ENCODE measurements around the gene FBXL7.

FBXL7 gene

DNA sequence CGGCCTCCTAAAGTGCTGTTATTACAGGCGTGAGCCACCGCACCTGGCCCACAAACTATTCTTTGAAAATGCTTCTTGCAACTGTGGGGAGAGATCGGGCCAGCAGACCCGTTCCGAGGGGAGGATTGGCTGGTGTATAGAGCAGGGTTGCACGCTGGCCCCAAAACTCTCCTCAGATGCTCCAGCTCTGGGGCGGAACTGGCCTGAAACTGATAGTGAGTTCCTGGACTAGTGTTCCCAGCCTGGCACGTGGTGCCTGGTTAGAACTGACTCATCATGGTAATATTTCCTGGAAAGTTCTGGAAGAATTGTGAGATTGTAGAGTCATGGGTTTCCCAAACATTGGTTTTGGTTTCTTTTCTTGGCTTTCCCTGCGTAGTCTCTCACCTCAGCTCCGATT, 120.5 kb downstream of the FBXL7 start:
- no peak for DNase-seq

- no peak for DNase-seq
Observed at GRCh38 chr5:15621094-15621493, 121.1 kb downstream of the FBXL7 start.

DNA sequence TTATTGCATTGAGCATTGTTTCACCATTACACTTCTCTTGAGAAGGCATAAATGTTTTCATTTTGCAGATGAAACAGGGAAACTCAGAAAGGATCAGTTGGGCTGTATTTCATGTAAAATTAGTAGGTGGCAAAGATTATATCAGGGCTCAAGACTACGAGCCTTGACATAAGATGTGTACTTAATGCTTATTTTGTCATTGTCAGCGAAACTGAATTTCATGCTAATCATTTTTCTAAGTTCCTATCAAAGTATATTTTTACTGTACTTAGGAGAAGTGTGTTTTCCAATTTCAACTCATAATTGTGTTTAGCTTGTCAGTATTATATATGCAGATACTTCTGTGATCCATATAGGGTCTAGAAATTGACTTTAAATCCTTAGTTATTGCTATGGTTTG, 123.8 kb downstream of the FBXL7 start:
- DNase-seq, result no peak

DNA sequence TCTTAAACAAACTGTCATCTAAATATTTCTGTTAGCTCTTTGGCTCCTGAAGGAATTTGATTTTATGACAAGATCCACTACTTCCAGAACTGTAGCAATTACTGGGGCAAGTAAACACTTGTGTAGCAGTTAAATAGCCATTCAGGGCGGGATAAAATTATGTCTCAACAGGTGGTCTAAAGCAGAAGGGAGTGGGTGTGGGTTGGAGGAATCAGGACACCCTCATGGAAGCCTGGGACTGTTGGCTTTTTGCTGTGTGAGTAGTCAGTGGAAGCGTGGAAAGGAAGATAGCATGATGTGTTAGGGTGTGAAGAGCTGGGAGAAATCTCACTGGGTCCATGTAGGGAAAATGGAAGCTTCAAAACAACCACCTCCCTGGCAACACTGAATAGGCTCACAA, 127.1 kb downstream of the FBXL7 start:
- no peak for DNase-seq

DNA sequence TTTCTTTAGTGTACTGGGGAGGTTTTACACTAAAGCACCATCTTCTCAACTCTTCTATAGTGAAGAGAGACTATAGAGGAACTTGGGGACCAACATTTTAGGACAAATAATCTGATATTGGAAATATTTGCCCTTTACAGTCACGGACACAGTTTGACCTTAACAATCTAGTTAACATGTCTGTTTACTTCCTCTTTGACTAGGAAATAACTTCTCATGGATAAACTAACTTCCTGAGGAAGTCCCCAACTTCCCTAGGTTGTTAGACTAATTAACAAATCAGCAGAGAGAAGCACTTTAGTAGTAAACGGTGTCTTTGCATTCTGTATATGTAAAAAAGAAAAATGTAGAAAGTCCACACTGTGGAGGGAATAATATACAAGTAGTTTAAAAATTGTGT, 127.7 kb downstream of the FBXL7 start:
- no peak for DNase-seq

- DNase-seq, result no peak
Observed at GRCh38 chr5:15630441-15630840, 130.5 kb downstream of the FBXL7 start.

DNA sequence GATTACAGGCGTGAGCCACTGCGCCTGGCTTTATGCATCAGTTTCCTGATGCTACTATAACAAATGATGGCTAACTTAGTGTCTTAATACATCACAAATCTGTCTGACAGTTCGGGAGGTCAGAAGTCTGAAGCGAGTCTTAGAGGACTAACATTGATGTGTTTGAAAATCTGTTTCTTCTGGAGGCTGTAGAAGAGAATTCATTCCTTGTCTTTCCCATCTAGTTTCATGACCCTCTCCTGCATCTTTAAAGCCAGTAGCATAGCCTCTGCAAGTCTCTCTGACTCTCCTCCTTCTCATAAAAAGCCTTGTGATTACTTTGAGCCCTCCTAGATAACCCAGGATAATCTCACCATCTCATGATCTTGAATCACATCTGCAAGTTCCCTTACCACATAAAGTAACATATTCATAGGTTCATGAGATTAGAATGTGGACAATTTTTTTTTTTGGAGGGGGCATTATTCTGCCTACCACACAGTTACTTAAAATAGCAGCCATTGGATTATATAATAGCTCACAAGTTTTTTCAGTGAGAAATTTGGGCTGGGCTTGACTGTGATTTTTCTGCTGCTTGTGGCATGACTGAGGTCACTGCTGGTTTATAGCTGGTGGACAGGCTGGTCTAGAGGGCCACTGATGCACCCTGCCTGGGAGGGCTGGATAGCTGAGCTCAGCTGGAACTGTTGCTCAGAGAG, 134.8 kb downstream of the FBXL7 start:
- DNase-seq, result no peak

DNA sequence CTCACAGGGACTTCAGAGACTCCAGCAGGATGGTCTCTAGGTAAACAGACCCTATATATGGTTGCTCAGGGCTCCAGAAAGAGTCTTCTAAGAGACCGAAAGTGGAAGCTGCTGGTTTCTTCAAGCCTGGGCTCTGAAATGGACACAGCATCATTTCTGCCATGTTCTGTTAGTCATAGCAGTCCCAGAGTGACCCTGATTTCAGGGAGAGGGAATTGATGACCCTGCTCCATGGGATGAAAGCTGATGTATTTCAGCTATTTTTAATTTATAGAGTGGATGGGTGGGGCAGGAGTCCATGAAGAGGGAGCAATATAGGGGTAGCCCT, 135.3 kb downstream of the FBXL7 start:
- no peak for DNase-seq

- no peak for DNase-seq
Observed at GRCh38 chr5:15637345-15637744, 137.4 kb downstream of the FBXL7 start.

GRCh38 chr5:15637886-15638285, 137.9 kb downstream of the FBXL7 start:
- DNase-seq, result no peak

DNA sequence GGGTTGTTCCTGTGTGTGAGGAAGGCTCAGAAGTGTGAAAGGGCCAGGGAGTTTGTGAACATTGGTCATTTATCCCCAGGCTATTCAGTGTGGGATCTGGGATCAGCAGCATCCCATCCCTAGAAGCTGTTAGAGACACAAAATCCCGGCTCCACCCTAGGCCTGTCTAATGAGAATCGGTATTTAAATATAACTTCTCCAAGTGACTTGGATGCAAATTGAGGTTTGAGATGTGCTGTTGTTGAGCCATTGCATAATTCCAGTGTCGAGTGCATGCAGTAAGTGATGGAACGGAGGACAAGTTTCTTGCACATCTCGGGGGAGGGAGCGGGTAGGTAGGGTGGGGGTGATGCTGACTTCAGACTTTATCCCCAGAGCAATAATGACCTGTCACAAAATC, 138.3 kb downstream of the FBXL7 start:
- no peak for DNase-seq

DNA sequence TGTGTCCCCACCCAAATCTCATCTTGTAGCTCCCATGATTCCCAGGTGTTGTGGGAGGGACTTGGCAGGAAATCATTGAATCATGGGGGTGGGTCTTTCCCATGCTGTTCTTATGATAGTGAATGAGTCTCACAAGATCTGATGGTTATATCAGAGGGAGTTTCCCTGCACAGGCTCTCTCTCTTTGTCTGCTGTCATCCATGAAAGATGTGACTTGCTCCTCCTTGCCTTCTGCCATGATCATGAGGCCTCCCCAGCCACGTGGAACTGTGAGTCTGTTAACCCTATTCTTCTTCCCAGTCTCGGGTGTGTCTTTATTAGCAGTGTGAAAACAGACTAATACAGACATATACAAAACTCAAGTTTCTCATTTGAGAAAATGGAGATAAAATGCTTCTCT, 139.3 kb downstream of the FBXL7 start:
- no peak for DNase-seq

- DNase-seq, result no peak
Observed at GRCh38 chr5:15640116-15640515, 140.1 kb downstream of the FBXL7 start.

- DNase-seq, result no peak
Observed at GRCh38 chr5:15643731-15644130, 143.8 kb downstream of the FBXL7 start.

DNA sequence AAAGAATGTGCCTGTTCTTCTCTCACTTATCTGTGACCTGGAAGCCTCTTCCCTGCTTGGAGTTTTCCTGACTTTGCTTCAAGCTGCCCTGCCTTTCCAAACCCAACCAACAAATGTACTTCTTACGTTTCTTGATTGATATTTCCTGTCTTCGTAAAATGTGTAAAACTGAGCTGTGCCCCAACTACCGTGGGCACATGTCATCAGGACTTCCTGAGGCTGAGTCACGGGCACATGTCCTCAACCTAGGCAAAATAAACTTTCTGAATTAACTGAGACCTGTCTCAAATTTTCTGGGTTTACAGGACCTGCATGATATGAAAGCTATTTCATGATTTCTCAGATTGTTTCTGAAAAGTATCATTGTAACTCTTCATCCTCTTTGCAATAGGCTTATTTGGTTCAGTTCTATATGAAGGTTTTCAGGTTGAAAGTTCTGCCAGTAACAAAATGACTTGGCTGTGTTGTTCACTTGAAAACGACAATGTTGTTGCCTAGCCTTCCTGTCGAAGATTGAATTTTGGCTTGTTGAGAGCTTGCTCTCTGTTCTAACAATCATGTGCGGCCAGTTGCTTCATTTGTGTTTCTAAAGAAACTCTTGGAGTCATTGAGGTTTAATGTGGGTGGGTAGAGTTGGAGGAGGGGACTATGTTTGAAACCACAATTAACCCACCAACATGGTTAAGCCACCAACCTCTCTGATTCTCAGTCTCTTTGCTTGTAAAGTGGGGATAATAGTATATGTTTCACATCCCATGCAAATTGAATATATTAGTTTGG, 145.6 kb downstream of the FBXL7 start:
- DNase-seq, result no peak

GRCh38 chr5:15646371-15646770, 146.4 kb downstream of the FBXL7 start:
- DNase-seq, result no peak

- DNase-seq, result no peak
Observed at GRCh38 chr5:15647251-15647650, 147.3 kb downstream of the FBXL7 start.

DNA sequence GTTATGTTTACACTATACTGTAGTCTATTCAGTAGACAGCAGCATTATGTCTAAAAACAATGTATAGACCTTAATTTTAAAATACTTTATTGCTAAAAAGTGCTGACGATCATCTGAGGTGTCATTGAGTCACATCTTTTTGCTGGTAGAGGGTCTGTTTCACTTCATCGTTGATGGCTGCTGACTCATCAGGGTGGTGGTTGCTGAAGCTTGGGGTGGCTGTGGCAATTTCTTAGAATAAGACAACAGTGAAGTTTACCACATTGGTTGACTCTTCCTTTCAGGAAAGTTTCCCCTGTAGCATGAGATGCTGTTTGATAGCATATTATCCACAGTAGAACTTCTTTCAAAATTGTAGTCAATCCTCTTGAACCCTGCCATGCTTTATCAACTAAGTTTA, 150.3 kb downstream of the FBXL7 start:
- no peak for DNase-seq

DNA sequence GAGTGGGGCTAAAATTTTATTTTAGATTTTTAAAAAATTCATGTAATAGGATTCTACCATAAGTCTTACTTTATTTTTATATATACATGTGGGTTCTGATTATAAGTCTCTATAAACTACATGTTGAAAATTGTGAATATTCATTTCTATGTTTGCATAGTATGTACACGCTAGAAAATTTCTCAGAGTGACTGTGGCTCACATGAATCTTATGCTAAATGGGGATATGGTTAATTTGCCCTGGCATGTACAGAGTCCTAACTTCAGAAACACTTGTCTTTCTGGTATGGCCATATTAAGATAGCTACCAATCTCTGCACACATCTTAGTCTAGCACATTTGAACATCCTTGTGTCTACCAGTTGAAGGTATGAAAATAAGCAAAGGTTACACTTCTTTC, 154.8 kb downstream of the FBXL7 start:
- no peak for DNase-seq

DNA sequence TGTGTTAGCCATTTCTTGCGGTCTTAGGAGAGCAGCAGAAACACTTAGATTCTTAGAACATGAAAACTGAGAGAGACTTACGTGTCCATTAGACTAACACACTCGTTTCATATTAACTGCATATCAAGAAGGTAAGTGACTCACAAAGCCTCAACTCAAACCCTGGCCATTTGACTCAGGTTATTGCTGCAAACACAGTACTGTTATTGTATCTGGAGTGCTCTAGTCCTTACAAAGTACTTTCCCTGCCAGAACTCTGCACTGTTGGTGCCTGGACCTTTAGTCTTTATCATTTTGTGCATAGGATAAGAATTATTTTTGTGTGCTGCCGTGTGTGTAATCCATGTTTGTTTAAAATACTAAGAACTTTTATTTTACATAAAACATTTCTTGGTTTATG, 155.7 kb downstream of the FBXL7 start:
- DNase-seq, result no peak

DNA sequence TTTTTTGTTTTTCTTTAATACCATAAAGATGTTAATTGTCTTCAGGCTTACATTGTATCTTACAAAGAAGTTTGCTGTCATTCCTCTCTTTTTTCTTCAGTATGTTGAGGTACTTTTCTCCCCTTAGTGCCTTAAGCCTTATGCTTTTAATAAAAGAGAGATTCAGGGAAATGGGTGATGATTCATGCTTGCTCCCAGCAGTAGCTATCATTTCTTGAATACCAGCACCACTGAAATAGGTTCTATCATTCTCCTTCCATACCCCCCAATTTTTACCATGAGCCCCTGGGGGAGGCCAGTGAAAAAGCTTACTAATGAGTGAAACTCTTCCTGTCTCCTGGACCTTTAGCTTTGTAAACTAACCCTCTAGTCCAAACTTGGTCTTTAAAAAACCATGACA, 165.0 kb downstream of the FBXL7 start:
- DNase-seq, result no peak

- no peak for DNase-seq
Observed at GRCh38 chr5:15669826-15670225, 169.8 kb downstream of the FBXL7 start.

- no peak for DNase-seq
Observed at GRCh38 chr5:15674716-15675115, 174.7 kb downstream of the FBXL7 start.

- DNase-seq, result no peak
Observed at GRCh38 chr5:15676591-15676990, 176.6 kb downstream of the FBXL7 start.

DNA sequence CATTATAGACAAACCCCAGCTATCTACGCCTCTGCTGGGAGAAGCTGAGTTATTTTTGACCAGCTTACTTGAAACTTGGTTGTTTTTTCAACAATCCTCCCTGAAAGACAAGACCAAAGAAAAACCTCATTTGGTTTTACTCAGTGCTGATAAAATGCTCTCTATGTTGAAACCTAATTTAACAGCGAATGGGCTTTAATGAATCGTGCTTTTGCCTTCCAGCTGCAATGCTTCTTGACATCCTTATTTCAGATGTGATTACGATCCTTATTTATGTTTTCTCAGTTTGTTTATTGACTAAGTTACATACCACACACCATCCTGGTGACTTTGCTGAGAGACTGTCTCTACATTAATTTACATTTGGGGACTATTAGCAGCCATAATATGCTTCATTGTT, 179.2 kb downstream of the FBXL7 start:
- DNase-seq, result no peak
